GM18861 (cell line): Measurements from ENCODE around the gene NDUFS4.
"Not testable (repeated sequence)": the region's sequence is repeated elsewhere in the genome, so short reads cannot be mapped to it uniquely, and the experiment has no call there.

Experiments used
- ATAC-seq: cut with Tn5 transposase; IDR thresholded peaks from one replicate; pipeline ENCODE4 v1.9.1; 2021; ENCODE audit not compliant: unreplicated experiment

Gene NDUFS4

DNA sequence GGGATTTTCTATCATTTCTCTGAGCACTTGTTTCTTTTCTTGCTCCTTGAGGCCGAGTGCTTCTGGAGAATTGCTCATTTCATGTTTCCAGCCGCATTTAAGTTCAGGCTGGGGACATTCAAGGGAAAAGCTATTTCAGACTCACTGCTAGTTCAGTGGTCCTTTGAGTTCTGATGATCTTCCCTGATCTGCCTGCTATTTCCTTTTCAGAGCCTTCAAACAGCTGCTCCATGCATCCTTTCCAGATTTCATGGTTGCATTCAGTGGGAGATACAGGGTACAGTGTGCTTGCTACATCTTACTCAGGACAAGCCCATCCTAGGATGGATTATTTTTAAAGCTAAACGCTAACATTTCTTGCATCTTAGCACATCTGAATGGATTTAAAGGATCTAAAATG is 14.7 kb downstream of the NDUFS4 start:
- no peak for ATAC-seq

DNA sequence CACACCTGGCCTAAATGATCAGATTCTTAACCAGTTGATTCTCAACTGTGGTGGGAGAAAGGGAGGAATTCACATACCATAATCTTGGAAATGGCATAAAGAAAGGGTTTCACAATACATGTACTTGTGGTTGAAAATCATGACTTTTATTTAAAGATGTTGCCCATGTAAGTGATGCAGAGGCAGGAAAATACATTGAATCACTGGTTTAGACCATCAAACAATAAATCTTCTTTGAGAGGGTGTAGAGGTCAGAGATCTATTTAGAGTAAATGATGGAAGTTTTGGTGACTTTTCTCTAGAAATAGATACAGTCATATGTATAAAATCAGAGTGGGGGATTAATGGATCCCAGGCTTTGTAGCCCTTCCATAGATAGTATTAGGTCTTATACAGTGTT is 15.4 kb downstream of the NDUFS4 start:
- no peak for ATAC-seq

DNA sequence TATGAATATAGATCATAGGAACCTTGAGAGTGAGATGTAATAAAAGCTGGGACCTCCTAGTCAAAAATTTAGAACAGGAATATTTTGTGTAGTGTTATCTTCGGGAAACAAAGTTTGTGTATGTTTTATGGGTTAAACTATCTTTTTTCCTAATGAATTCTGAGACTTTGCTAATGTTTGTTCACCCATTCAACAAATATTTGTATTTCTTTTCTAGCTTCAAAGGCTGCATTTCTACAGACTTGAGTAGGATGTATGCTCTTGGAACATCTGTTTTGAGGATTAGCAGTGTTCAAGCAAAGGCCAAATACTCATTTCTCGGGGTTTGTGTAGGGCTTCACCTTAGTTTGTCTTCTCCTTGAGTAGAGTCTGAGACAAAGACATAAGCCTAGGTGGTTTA is 16.2 kb downstream of the NDUFS4 start:
- no peak for ATAC-seq

DNA sequence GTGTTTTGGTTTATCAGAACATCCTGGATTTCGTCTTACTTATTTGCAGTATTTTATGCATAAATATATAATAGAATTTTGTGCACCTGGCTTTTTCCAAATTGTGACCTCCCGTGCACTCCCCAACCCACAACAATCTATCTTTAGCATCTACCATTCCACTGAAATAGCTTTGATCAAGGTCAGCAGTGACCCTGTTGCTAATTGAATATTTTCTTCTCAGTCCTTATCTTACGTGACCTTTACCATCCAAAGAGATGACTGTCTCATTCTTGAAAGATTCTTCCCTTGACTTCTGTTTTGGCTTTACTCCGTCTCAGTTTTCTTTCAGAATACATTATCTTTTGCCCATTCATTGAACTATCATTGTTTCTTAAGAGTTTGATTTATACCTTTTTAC is 18.4 kb downstream of the NDUFS4 start:
- ATAC-seq: no peak

DNA sequence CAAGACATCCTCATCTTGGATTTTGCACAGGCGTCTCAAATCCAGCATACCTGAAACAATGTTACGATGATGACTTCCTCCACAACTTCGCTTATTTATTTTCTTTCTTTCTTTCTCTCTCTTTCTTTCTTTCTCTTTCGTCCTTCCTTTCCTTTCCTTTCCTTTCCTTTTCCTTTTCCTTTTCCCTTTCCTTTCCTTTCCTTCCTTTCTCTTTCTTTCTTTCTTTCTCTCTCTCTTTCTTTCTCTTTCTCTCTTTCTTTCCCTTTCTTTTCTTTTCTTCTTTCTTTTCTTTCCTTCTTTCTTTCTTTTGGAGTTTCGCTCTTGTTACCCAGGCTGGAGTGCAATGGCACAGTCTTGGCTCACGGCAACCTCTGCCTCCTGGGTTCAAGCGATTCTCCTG is 20.1 kb downstream of the NDUFS4 start:
- no peak for ATAC-seq

DNA sequence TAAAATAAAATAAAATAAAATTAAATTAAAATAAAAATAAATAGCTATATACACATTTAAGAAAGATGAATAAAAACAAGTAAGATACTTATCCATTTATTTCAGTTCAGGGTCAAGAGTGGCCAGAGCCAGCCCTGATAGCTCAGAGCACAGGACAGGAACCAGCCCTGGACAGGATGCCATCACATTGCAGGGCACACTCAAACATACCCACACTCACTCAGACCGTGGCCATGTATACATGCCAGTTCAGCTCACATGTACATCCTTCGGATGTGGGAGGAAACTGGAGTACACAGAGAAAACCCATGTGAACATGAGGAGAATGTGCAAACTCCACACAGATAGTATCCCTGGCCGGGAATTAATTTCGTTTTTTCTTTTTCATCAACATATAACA is 21.8 kb downstream of the NDUFS4 start:
- no peak for ATAC-seq

DNA sequence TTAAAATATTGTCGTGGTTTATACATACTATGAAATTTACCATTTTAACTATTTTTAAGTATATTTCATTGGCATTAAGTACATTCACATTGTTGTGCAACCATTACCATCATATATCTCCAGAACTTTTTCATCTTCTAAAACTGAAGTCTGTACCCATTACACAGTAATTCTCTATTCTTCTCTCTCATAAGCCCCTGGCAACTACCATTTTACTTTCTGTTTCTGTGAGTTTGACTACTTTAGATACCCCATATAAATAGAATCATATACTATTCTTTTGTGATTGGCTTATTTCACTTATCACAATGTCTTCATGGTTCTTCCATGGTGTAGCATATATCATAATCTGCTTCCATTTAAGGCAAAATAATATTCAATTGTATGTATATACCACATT is 30.3 kb downstream of the NDUFS4 start:
- no peak for ATAC-seq

DNA sequence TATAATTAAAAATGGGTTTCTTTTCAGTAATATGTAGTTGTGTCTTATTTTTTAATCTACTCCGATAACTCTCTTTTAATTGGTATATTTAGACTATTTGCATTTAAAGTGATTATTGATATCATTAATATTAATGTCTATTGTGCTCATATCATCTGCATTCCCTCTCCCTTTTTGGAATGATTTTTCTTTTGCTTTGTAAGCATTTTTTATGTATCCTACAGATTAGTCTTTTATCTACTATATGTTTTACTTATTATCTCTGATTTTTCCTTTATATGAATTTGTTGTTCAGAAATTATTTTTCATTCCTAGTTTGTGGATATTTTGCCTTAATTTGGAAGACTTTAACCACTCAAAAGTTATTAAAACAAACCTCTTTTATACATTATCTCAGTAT is 34.0 kb downstream of the NDUFS4 start:
- no peak for ATAC-seq

DNA sequence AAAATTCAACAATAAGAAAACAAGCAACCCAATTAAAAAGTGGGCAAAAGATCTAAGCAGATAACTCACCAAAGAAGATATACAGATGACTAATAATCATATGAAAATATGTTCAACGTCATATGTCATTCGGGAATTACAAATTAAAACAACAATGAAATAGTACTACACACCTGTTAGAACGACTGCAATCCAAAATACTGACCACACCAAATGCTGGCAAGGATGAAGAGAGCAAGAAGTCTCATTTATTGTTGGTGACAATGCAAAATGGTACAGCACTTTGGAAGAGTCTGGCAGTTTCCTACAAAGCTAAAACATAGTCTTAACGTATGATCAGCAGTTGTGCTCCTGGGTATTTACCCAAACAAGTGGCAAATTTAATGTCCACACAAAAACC is 37.5 kb downstream of the NDUFS4 start:
- no peak for ATAC-seq

DNA sequence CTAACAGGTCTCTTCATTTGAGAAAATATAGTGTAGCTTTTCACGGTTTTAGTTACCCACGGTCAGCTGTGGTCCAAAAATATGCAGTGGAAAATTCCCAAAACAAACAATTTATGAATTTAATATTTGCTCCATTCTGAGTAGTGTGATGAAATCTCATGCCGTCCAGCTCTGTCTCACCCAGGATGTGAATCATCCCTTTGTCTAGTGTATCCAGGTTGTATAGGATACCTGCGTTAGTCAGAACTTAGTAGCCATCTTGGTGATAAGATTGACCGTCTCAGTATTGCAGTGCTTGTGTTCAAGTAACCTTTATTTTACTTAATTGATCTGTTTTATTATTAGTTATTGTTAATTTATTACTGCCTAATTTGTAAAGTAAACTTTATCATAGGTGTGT is 41.1 kb downstream of the NDUFS4 start:
- no peak for ATAC-seq

DNA sequence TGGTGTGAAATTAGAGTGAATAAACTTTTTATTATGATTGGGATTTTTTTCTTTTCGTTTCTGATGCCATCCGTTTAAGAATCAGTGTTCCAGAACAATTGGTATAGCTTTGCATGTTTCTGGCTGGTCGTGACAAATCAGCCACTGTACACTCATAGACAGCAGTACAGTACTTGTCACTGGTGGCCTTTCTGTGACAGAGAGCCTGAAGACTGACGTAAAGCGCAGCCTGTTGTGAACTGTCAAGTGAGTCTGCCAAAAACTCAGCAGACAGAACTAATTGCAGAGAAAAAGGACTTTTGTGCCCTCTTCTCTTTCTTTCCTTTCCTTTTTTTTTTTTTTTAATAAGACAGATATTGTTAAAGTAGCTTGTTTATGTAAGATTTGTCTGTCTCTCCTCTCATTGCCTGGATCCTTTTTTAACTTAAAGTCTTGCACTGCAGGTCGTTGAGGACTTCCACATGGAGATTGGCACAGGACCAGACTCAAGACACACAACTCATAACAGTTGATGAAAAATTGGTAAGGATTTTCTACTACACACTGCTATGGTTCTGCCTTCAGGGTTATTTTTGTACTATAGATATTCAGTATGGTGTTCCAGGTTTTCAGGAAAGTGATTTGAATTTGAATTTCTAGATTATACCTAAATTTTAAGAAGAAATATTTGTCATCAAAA is 42.7 kb downstream of the NDUFS4 start:
- ATAC-seq: no peak

DNA sequence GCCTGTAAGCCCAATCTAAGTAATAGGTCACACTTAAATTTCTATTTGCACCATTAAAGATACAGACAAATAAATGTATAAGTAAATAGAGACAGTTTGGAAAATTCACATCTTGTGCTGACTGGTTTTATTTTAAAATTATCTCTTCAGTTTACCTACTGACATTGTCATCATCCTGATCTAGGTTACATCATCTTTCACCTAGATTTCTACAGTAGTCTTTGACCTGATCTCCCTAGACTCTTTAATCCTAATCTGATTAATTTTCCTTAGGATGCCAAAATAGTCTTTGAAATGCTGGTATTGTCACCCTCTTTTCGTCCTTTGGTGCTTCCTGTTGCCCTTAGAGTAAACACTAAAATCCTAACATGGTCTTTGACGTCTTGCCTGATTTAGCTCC is 43.9 kb downstream of the NDUFS4 start:
- ATAC-seq: no peak

DNA sequence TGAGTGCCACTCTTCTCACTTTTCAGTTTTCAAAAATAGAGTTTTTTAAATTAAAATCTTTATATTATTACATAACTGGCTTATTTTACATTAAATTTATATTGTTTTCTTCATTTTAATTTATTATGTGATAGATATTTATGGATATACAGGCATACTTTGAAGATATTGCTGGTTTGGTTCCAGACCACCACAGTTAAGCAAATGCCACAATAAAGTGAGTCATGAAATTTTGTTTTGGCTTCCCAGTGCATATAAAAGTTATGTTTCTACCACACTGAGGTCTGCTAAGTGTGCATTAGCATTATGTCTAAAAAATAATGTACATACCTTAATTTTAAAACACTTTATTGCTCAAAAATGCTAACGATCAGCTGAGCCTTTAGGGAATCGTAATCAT is 47.4 kb downstream of the NDUFS4 start:
- ATAC-seq: no peak

DNA sequence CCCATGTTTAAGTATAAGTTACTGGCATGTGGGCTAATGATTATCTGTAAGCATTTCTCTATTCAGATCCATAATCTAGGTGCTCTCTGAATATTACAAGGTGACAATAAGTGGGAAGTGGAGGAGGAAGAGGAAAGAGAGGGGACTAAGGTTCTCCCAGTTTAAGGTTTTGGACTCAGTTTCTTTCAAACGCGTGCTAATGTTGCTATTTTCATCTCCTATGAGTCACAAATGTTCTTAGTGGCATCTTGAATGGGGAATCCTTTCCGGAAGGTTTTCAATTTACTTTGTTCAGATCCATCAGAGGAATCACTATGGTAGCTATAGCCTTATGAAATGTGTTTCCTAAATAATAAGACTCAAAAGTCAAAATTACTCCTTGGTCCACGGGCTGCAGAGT is 48.5 kb downstream of the NDUFS4 start:
- ATAC-seq: not testable (repeated sequence)

DNA sequence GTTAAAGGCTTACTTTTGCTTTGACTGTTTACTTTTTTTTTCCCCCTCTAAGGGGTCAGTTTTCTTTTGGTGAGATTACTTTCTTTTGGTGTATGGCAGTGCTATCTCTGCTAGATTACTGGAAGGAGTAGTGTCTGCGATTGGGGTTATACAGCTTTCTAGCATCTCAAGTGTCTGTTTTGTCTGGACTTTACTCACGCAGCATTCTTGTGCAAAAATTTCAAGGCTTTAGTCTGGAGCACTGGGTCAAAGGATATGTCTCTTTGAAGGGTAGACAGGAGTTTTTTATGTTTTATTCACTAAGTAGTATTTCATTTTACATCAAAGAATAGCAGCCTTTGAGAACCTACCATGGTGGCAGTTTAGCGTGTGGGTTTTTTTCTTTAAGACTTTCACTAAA is 52.6 kb downstream of the NDUFS4 start:
- no peak for ATAC-seq

DNA sequence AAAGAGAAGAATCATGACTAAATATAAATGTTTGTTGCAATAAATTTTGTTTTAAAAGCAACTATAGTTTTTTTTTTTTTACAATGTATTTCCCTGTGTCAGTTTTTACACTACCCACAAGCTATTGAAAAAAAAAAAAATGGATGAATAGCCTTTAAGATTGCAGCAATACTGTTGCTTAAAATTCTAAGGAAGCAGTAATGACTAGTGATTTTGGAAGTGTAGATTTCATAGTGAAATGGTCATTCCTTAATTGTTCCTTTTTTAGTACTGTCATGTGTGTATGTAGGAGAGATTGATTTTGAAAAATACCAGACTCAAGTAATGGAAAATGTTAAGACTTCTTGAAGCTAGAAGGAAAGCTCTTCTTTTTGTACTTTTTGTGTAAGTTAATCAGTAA is 53.1 kb downstream of the NDUFS4 start:
- ATAC-seq: no peak

DNA sequence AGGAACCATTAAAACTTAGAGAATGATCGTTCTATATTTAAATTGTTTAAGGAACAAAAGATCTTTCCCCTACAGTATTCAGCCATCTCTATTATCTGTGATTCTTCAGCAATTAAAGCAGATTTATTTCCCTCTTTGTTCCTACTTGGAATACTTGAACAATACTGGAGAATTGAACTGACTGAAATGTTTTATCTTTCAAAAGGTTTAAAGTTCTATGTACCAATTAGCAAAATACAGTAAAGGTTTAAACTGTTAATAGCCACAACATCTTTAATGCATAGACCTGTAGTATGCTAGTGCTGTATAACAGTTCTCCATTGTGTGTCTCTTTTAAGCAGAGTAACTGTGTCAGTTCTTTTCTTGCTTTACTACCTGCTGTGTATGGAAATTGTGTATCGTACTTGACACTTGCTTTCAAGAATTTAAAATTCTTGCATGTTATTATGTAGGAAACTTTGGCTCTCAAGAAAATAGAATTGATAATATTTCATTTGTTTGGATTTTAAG is 54.0 kb downstream of the NDUFS4 start:
- no peak for ATAC-seq

DNA sequence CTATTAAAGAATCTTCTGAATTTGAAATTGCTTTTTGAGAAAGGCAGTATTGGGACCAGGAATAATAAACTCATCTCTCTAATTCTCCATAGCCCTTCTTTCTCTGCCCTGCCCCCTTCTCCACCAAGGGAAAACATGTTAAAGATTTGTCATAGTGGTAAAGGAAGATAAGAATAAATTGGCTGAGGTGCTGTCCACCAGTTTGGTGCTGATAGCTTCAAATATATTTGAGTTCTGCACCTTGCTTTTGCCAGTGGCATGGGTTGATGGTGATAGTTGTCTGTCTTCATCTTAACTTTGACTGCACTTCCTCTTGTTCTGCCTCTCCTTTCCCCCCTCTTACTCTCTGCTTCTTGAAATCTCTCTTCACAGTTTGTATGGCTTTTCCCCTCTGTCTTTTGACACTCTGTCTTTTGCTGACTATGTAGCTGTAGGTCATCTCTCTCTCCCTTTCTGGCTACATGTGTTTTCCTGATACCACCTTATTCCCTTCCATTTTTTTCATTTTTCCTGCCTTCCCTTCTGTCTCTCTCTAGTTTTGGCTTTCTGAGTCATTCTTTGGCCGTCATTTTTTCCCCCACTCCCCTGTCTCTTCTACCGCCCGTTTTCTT is 56.6 kb downstream of the NDUFS4 start:
- no peak for ATAC-seq

DNA sequence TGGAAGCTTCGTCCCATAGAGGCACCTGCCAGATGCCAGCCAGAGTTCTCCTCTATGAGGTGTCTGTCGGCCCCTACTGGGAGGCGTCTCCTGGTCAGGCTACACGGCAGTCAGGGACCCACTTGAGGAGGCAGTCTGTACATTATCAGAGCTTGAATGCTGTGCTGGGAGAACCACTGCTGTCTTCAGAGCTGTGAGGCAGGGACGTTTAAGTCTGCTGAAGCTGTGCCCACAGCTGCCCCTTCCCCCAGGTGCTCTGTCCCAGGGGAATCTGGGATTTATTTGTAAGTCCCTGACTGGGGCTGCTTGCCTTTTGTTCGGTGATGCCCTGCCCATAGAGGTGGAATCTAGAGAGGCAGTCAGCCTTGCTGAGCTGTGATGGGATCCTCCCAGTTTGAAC is 70.8 kb downstream of the NDUFS4 start:
- no peak for ATAC-seq

DNA sequence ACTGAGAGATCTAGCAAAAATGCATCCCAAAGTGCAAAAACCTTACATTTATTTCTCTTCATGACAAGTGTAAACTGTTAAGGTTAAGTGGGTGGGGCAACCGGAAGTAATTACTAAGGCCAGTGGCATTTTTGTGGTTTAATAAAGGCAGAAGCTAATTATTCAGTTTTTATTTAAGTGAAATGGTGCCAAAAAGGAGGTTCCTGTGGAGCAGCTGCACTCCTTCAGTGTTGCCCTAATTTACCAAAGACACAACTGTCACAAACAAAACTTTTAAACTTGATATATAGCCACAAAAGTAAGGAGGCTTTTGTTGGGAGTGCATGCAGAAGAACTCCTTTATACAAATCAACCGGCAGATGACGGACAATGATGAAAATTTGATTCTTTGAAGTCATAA is 81.6 kb downstream of the NDUFS4 start:
- ATAC-seq: no peak

DNA sequence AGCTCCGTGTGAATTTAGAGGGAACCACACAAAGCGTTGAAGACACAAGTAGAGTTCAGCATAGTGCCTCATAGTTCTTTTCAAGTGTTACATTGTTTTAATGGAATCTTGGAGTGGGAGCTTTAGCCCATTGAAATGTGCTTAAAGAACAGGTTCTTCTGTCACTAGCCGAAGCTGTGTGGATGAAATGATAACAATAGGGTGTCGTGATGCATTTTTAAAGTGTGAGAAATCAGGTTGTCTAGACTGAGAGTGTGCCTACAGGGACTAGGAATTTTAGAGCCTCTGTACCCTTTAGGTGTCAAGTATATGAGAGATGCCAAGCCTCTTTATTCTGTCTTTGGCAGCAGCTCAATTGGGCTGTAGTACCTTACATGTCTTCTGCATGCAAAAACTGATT is 83.0 kb downstream of the NDUFS4 start:
- no peak for ATAC-seq

DNA sequence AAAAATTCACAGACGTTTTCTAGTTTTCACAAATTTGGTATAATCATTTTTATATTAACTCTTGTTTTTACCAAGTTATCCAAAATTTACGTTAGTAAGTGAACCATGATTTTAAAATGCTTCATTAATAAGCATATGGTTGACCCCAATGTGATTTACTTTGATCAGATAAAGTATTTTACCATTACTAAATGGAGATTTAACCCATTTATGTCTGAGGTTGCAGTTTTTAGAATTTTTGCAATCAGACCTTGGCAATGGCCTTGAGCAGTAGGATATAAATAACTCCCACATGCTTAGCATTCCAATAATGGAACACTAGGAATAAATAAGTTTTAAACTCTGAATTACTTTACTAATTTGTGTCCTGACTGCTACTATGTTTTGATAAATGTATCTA is 84.6 kb downstream of the NDUFS4 start:
- ATAC-seq: no peak

DNA sequence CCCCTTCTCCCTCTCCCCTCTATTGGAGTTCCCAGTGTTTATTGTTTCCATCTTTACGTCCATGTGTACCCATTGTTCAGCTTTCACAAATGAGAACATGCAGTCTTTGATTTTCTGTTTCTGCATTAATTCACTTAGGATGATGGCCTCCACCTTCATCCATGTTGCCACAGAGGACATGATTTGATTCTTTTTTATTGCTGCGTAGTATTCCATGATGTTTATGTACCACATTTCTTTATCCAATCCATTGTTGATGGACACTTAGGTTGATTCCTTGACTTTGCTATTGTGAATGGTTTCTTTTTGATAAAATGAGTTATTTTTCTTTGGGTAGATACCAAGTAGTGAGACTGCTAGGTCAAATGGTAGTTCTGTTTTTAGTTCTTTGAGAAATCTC is 88.9 kb downstream of the NDUFS4 start:
- no peak for ATAC-seq
